SU-DHL-6 (cell line): Measurements from ENCODE around the gene CLDN12.
A peak's percentile ranks its signal among the peaks of the same experiment; 100 is the strongest.

Experiments
- H2AFZ ChIP-seq: fragments of 200-600 bp; sonication (generic); 2 replicates; pipeline ENCODE4 v1.6.1; 2014; ENCODE audit warnings: low read depth, mild to moderate bottlenecking, moderate library complexity, mixed read lengths, antibody characterized with exemption, low read length; ENCODE audit not compliant: severe bottlenecking
- H3F3A ChIP-seq: fragments of 200-600 bp; shearing (Covaris generic); 2 replicates; pipeline ENCODE4 v1.6.0; 2016; ENCODE audit warnings: antibody characterized with exemption, mild to moderate bottlenecking; ENCODE audit not compliant: insufficient read depth
- H3K27ac ChIP-seq: fragments of 200-600 bp; sonication (generic); 2 replicates; pipeline ENCODE4 v1.5.1; 2016; ENCODE audit warnings: low read depth, mild to moderate bottlenecking, low read length, moderate library complexity, mixed read lengths
- H3K27me3 ChIP-seq: fragments of 200-600 bp; sonication (generic), shearing (Covaris generic); 2 replicates; pipeline ENCODE4 v1.6.0; 2014; ENCODE audit warnings: mild to moderate bottlenecking, low read length
- H3K36me3 ChIP-seq: fragments of 200-600 bp; sonication (generic); 2 replicates; pipeline ENCODE4 v1.6.1; 2014; ENCODE audit warnings: mild to moderate bottlenecking, low read length, mixed read lengths
- H3K4me2 ChIP-seq: fragments of 300-600, 200-600 bp; shearing (Covaris generic), sonication (generic); 2 replicates; pipeline ENCODE4 v1.6.0; 2014; ENCODE audit warnings: low read length, low read depth, mild to moderate bottlenecking; ENCODE audit not compliant: poor library complexity, severe bottlenecking
- H3K4me3 ChIP-seq: fragments of 200-600 bp; sonication (generic); 2 replicates; pipeline ENCODE4 v1.5.1; 2014; ENCODE audit warnings: antibody characterized with exemption, low read length, mild to moderate bottlenecking, mixed read lengths; ENCODE audit not compliant: insufficient read depth, poor library complexity, severe bottlenecking
- H3K79me2 ChIP-seq: fragments of 200-600 bp; sonication (generic); 2 replicates; pipeline ENCODE4 v1.6.1; 2014; ENCODE audit warnings: mild to moderate bottlenecking, low read length, moderate library complexity; ENCODE audit not compliant: insufficient read depth
- H3K9ac ChIP-seq: fragments of 200-600 bp; sonication (generic); 2 replicates; pipeline ENCODE4 v1.7.0; 2014; ENCODE audit warnings: mild to moderate bottlenecking, low read length
- H3K9me2 ChIP-seq: fragments of 200-600 bp; sonication (generic); replicated peaks from 2 replicates; pipeline ENCODE4 v1.6.1; 2014; ENCODE audit warnings: low read length; ENCODE audit not compliant: insufficient read depth
- H3K9me3 ChIP-seq: fragments of 200-600 bp; sonication (generic); 2 replicates; pipeline ENCODE4 v1.6.1; 2014; ENCODE audit warnings: low read length, mixed read lengths; ENCODE audit not compliant: insufficient read depth
- H4K20me1 ChIP-seq: fragments of 200-600 bp; sonication (generic); 2 replicates; pipeline ENCODE4 v1.6.1; 2014; ENCODE audit warnings: low read depth, mild to moderate bottlenecking, antibody characterized with exemption, low read length, moderate library complexity, mixed read lengths
- CTCF ChIP-seq: fragments of 200-600 bp; sonication (generic); IDR thresholded peaks from one replicate; pipeline ENCODE4 v1.5.1; 2017; ENCODE audit warnings: antibody characterized with exemption, mild to moderate bottlenecking, low read length, moderate library complexity; ENCODE audit not compliant: insufficient read depth, poor library complexity, severe bottlenecking
- EZH2phosphoT487 ChIP-seq: fragments of 200-600 bp; sonication (generic), shearing (Covaris generic); conservative IDR thresholded peaks from 2 replicates; pipeline ENCODE4 v1.6.1; 2018; ENCODE audit warnings: mild to moderate bottlenecking, antibody characterized with exemption, low read length, moderate library complexity, mixed read lengths

Gene CLDN12

DNA sequence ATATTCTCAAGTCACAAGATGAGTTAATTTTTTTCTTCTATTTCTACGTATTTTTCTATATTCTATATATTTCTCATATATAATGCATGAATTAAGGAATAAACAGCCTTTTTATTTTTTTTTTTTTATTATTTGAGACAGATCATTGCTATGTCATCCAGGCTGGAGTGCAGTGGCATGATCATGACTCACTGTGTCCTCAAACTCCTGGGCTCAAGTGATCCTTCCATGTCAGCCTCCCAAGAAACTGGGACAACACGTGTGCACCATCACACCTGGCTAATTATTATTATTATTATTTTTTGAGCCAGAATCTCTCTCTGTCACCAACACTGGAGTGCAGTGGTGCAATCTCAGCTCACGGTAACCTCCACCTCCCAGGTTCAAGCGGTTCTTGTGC lies 1.5 kb downstream of the CLDN12 start:
- Histone ChIP-seq H3K9me2 (no peaks in the 10 kb centered on the region), H3K79me2 (no peaks in the 10 kb centered on the region), H3K27me3 (no peaks in the 10 kb centered on the region), H3K36me3 (no peaks in the 10 kb centered on the region), H3K4me3 (no peak overlapping the region), H3K9me3 (no peaks in the 10 kb centered on the region), H4K20me1 (no peaks in the 10 kb centered on the region), H3F3A (peaks cover 34% of the 10 kb centered on the region), H3K27ac (no peak overlapping the region), H3K9ac (no peak overlapping the region), H2AFZ (no peak overlapping the region), H3K4me2 (peak overlapping the region; percentile 69)
- TF ChIP-seq EZH2phosphoT487, result no peak
- no peak for TF ChIP-seq CTCF

- Histone ChIP-seq H3K27me3 (no peaks in the 10 kb centered on the region), H3F3A (peaks cover 16% of the 10 kb centered on the region), H3K79me2 (no peaks in the 10 kb centered on the region), H4K20me1 (no peaks in the 10 kb centered on the region), H3K4me3 (no peak overlapping the region), H3K9me2 (no peaks in the 10 kb centered on the region), H3K9me3 (no peaks in the 10 kb centered on the region), H2AFZ (no peak overlapping the region), H3K9ac (no peak overlapping the region), H3K4me2 (no peak overlapping the region), H3K36me3 (no peaks in the 10 kb centered on the region), H3K27ac (no peak overlapping the region)
- TF ChIP-seq EZH2phosphoT487, result no peak
- no peak for TF ChIP-seq CTCF
Observed at GRCh38 chr7:90407484-90407821, 4.2 kb downstream of the CLDN12 start.

GRCh38 chr7:90408142-90408541 lies 4.9 kb downstream of the CLDN12 start:
- Histone ChIP-seq H3K4me3 (no peak overlapping the region), H3K9me2 (no peaks in the 10 kb centered on the region), H3K9ac (no peak overlapping the region), H3K79me2 (no peaks in the 10 kb centered on the region), H4K20me1 (no peaks in the 10 kb centered on the region), H3K9me3 (no peaks in the 10 kb centered on the region), H2AFZ (no peak overlapping the region), H3K4me2 (no peak overlapping the region), H3K27me3 (no peaks in the 10 kb centered on the region), H3K36me3 (no peaks in the 10 kb centered on the region; the same call in 1 of the 2 replicates), H3F3A (peaks cover 9% of the 10 kb centered on the region), H3K27ac (no peak overlapping the region)
- no peak for TF ChIP-seq CTCF
- no peak for TF ChIP-seq EZH2phosphoT487
